Cerebellar nuclear complex (tissue), 1 donor: ENCODE data around the gene SLC22A5.

ENCODE experiments used
- DNase-seq, 2 experiments: peaks; one replicate each; lab custom pipeline; 2025; lab: John Stamatoyannopoulos, UW

Gene SLC22A5

GRCh38 chr5:132369474-132370180 lies at the start of gene SLC22A5:
Gene SLC22A5 (plus strand): TSS chr5:132369710. CDS start chr5:132369973, 263 bp downstream.
- DNase-seq = peak; percentile 13 to 14

- DNase-seq = no peak
Measured at GRCh38 chr5:132319975-132320374, 49.5 kb upstream of the SLC22A5 start.

GRCh38 chr5:132321109-132321721 lies 48.3 kb upstream of the SLC22A5 start:
- no peak for DNase-seq

- DNase-seq = no peak
Measured at GRCh38 chr5:132322266-132322665, 47.2 kb upstream of the SLC22A5 start.

- no peak for DNase-seq
Measured at GRCh38 chr5:132323202-132323601, 46.3 kb upstream of the SLC22A5 start.

- DNase-seq = no peak
Measured at GRCh38 chr5:132325691-132326090, 43.8 kb upstream of the SLC22A5 start.

- no peak for DNase-seq
Measured at GRCh38 chr5:132327252-132327955, 42.1 kb upstream of the SLC22A5 start.

GRCh38 chr5:132334812-132335211 lies 34.7 kb upstream of the SLC22A5 start:
- DNase-seq = no peak

- DNase-seq = no peak
Measured at GRCh38 chr5:132335402-132335801, 34.1 kb upstream of the SLC22A5 start.

GRCh38 chr5:132339502-132339901 lies 30.0 kb upstream of the SLC22A5 start:
- no peak for DNase-seq

- DNase-seq = no peak
Measured at GRCh38 chr5:132342291-132343180, 27.0 kb upstream of the SLC22A5 start.

GRCh38 chr5:132344775-132345514 lies 24.6 kb upstream of the SLC22A5 start:
- DNase-seq = no peak

GRCh38 chr5:132353486-132353995 lies 16.0 kb upstream of the SLC22A5 start:
- DNase-seq = no peak

GRCh38 chr5:132354381-132355139 lies 14.9 kb upstream of the SLC22A5 start:
- DNase-seq = no peak

GRCh38 chr5:132355140-132355765 lies 14.3 kb upstream of the SLC22A5 start:
- no peak for DNase-seq

GRCh38 chr5:132358775-132359174 lies 10.7 kb upstream of the SLC22A5 start:
- no peak for DNase-seq

- no peak for DNase-seq
Measured at GRCh38 chr5:132362086-132362485, 7.4 kb upstream of the SLC22A5 start.

GRCh38 chr5:132363431-132364112 lies 5.9 kb upstream of the SLC22A5 start:
- DNase-seq = peak in 1 of 2 experiments; percentile 15

GRCh38 chr5:132364319-132364718 lies 5.2 kb upstream of the SLC22A5 start:
- no peak for DNase-seq
